Astrocyte (in vitro differentiated cells and primary cell): Measurements from ENCODE around the gene FANCE. TPM values are rescaled to one million over a fixed set of nuclear protein-coding genes. Genes with fewer than 3 reads are reported as not detected.

ENCODE experiments used
- DNase-seq: peaks from one replicate; pipeline ENCODE4 v3.0.0-alpha.2; 2010; ENCODE audit warnings: low read depth
- FAIRE-seq: peaks from 2 replicates; lab custom pipeline; 2011; peaks lifted over from hg19 to GRCh38; lab: Jason Lieb, UNC
- H2AFZ ChIP-seq: 2 replicates; pipeline ENCODE4 v1.6.0; 2012; ENCODE audit warnings: low read depth, low read length, inconsistent platforms
- H3K27ac ChIP-seq: 2 replicates; pipeline ENCODE4 v1.5.1; 2011; ENCODE audit warnings: low read depth, low read length, inconsistent platforms
- H3K27me3 ChIP-seq: 2 replicates; pipeline ENCODE4 v1.6.0; 2011; ENCODE audit warnings: low read length, inconsistent platforms; ENCODE audit not compliant: insufficient read depth
- H3K36me3 ChIP-seq: 2 replicates; pipeline ENCODE4 v1.5.1; 2011; ENCODE audit warnings: low read length, inconsistent platforms; ENCODE audit not compliant: insufficient read depth
- H3K4me1 ChIP-seq: 2 replicates; pipeline ENCODE4 v1.5.1; 2011; ENCODE audit warnings: low read length, inconsistent platforms; ENCODE audit not compliant: insufficient read depth
- H3K4me2 ChIP-seq: 2 replicates; pipeline ENCODE4 v1.6.0; 2012; ENCODE audit warnings: low read length, inconsistent platforms
- H3K4me3 ChIP-seq: 2 replicates; pipeline ENCODE4 v1.5.1; 2011; ENCODE audit warnings: low read depth, mild to moderate bottlenecking, low read length, inconsistent platforms; ENCODE audit not compliant: insufficient read depth
- H3K79me2 ChIP-seq: 2 replicates; pipeline ENCODE4 v1.6.0; 2012; ENCODE audit warnings: mild to moderate bottlenecking, low read length, inconsistent platforms; ENCODE audit not compliant: insufficient read depth
- H3K9ac ChIP-seq: 2 replicates; pipeline ENCODE4 v1.6.0; 2012; ENCODE audit warnings: mild to moderate bottlenecking, low read length, inconsistent platforms
- H3K9me3 ChIP-seq: 2 replicates; pipeline ENCODE4 v1.5.1; 2012; ENCODE audit warnings: low read depth, mild to moderate bottlenecking, low read length, inconsistent platforms; ENCODE audit not compliant: insufficient read depth
- H4K20me1 ChIP-seq: 2 replicates; pipeline ENCODE4 v1.6.0; 2012; ENCODE audit warnings: low read length, inconsistent platforms; ENCODE audit not compliant: insufficient read depth
- H3K27ac Mint-ChIP-seq: one replicate; pipeline ENCODE4 v1.8.0; 2021; ENCODE audit warnings: mild to moderate bottlenecking, mixed read lengths; ENCODE audit not compliant: unreplicated experiment
- H3K27me3 Mint-ChIP-seq: one replicate; pipeline ENCODE4 v1.8.0; 2021; ENCODE audit warnings: low read depth, mixed read lengths; ENCODE audit not compliant: unreplicated experiment
- H3K36me3 Mint-ChIP-seq: one replicate; pipeline ENCODE4 v1.8.0; 2021; ENCODE audit warnings: low read depth, mixed read lengths; ENCODE audit not compliant: unreplicated experiment
- H3K4me1 Mint-ChIP-seq: one replicate; pipeline ENCODE4 v1.8.0; 2021; ENCODE audit warnings: low read depth, mixed read lengths; ENCODE audit not compliant: unreplicated experiment
- H3K4me3 Mint-ChIP-seq: one replicate; pipeline ENCODE4 v1.8.0; 2021; ENCODE audit warnings: mild to moderate bottlenecking, moderate library complexity, mixed read lengths; ENCODE audit not compliant: unreplicated experiment
- H3K9me3 Mint-ChIP-seq: one replicate; pipeline ENCODE4 v1.8.0; 2021; ENCODE audit warnings: mild to moderate bottlenecking, mixed read lengths; ENCODE audit not compliant: unreplicated experiment
- EZH2 ChIP-seq: IDR thresholded peaks from 2 replicates; pipeline ENCODE4 v1.6.1; 2012; ENCODE audit warnings: mild to moderate bottlenecking, low read length, inconsistent platforms; ENCODE audit not compliant: insufficient read depth
- total RNA-seq: library from RNA; stranded (reverse); gene quantifications from 2 replicates; pipeline ENCODE4 v1.2.1, GENCODE V29; 2021
- TF ChIP-seq, protein P1 (sequence below): IDR thresholded peaks from 2 replicates; pipeline ENCODE4 v1.5.1; 2011; ENCODE audit warnings: low read depth, mild to moderate bottlenecking, inconsistent platforms, low read length, moderate library complexity; ENCODE audit not compliant: insufficient read depth

Gene FANCE
- total RNA-seq, 1 donor from 2014 or later, result 2.9 TPM

DNA sequence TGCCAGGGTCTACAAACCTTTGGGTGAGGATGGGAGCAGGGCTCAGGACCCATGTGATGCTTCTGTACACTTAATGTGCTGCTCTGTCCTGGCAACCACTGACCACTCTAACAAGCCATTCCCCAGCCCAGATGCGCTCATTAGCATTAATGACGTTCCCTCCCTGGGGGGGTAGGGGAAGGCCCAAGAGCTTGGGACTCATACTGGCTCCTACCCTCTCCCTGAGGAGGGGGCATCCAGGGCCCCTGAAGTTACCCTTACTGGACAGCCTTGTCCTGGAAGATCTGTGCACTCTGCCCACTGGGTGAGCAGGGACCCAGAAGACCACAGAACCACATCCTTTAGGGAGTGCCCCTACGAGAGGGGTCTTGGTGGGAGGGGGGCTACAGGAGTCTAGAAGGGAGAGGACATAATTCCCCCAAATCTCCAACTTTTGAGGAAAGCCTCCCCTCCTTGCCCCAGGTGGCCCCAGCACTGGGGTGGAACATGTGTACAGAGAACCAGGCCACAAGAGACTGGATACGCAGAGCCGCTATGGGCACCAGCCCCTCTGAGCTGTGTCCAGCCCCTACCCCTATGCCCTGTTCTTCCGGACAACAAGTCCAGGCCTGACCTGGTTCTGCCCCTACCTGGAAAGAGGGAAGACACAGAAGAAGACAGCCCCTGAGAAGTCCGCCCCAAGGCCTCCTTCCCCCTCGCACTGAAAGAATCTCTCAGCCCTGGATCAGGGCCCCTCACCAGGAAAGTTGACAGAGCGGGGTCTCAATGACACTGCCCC, 43.3 kb downstream of the FANCE start:
- peak overlapping the region; percentile 46 for H3K27ac ChIP-seq
- DNase-seq, result peak; percentile 39

DNA sequence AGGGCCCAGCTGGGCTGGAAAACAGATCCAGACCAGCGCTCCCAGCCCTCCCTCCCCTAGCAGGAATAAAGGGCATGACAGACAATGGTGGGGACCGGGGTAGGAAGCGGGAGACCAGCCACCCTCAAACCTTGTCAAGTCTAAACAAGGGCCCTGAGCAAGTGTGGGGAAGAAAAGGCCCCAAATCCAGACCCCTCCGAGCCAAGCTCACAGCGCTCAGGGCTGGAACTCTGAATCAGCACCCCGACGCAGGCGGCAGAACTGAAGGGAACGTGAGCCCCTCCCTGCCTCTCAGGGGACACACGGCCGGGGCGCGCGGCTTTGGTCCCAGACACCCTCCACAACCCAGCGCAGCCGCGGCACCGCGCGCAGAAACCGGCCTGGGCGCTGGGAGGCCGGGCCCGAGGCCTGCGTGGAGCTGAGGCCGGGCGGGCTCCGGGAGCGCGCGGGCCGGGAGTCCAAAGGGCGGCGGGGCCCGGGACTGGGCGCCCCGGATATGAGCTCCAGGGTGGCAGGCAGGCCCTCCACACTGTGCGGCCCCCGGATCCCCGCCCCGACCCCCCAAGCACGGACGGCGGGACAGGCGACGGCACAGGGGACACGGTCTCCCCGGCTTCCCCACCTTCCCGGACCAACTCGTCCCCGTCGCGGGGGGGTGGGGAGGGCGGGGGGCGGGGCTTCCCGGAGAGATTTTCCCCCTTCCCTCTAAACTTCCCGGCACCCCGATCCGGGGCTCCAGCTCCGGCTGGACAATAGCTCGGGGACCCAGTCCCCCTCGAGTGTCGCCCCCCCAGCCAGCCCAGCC, 44.1 kb downstream of the FANCE start:
- Mint-ChIP-seq H3K27me3 (no peaks in the 10 kb centered on the region), H3K9me3 (peaks cover 1% of the 10 kb centered on the region), H3K4me1 (peaks cover 47% of the 10 kb centered on the region), H3K4me3 (peak overlapping the region; percentile 94), H3K36me3 (peaks cover 3% of the 10 kb centered on the region), H3K27ac (peak overlapping the region; percentile 89)
- H3K36me3 ChIP-seq, result no peaks in the 10 kb centered on the region
- H3K9ac ChIP-seq, result peak overlapping the region; percentile 87
- H3K4me2 ChIP-seq, result peak overlapping the region; percentile 91
- TF ChIP-seq EZH2, result no peak
- TF ChIP-seq, protein P1, sequence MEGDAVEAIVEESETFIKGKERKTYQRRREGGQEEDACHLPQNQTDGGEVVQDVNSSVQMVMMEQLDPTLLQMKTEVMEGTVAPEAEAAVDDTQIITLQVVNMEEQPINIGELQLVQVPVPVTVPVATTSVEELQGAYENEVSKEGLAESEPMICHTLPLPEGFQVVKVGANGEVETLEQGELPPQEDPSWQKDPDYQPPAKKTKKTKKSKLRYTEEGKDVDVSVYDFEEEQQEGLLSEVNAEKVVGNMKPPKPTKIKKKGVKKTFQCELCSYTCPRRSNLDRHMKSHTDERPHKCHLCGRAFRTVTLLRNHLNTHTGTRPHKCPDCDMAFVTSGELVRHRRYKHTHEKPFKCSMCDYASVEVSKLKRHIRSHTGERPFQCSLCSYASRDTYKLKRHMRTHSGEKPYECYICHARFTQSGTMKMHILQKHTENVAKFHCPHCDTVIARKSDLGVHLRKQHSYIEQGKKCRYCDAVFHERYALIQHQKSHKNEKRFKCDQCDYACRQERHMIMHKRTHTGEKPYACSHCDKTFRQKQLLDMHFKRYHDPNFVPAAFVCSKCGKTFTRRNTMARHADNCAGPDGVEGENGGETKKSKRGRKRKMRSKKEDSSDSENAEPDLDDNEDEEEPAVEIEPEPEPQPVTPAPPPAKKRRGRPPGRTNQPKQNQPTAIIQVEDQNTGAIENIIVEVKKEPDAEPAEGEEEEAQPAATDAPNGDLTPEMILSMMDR, result no peak
- H4K20me1 ChIP-seq, result peaks cover 49% of the 10 kb centered on the region
- H3K79me2 ChIP-seq, result peaks cover 51% of the 10 kb centered on the region
- no peaks in the 10 kb centered on the region for H3K27me3 ChIP-seq
- no peaks in the 10 kb centered on the region for H3K9me3 ChIP-seq
- H2AFZ ChIP-seq, result peak overlapping the region; percentile 14
- FAIRE-seq (no peak), DNase-seq (no peak)
- H3K27ac ChIP-seq, result peak overlapping the region; percentile 60
- peak overlapping the region; percentile 71 for H3K4me3 ChIP-seq
- peaks cover 56% of the 10 kb centered on the region for H3K4me1 ChIP-seq

More for the DNA sequence above, 43.3 kb downstream of the FANCE start:
- H3K79me2 ChIP-seq, result peaks cover 59% of the 10 kb centered on the region
- H3K9me3 ChIP-seq, result no peaks in the 10 kb centered on the region
- H3K9ac ChIP-seq, result peak overlapping the region; percentile 87
- no peak for FAIRE-seq
- Mint-ChIP-seq H3K36me3 (peaks cover 3% of the 10 kb centered on the region), H3K4me1 (peaks cover 48% of the 10 kb centered on the region), H3K9me3 (peaks cover 1% of the 10 kb centered on the region), H3K27ac (peak overlapping the region; percentile 89), H3K27me3 (no peaks in the 10 kb centered on the region), H3K4me3 (peak overlapping the region; percentile 94)
- peak overlapping the region; percentile 91 for H3K4me2 ChIP-seq
- H4K20me1 ChIP-seq, result peaks cover 52% of the 10 kb centered on the region
- H3K27me3 ChIP-seq, result no peaks in the 10 kb centered on the region
- H3K36me3 ChIP-seq, result no peaks in the 10 kb centered on the region
- TF ChIP-seq, protein P1, result no peak
- TF ChIP-seq EZH2, result no peak
- H2AFZ ChIP-seq, result no peak overlapping the region
- peaks cover 57% of the 10 kb centered on the region for H3K4me1 ChIP-seq
- H3K4me3 ChIP-seq, result peak overlapping the region; percentile 71
